Measurements from ENCODE around the gene OR2J1. TPM values are rescaled to one million over a fixed set of nuclear protein-coding genes. Genes with fewer than 3 reads are reported as not detected.

The OR2J1 gene
- polyA plus RNA-seq: not detected
- long read RNA-seq, donor 1: 0 reads
- long read RNA-seq, donor 2: 0 reads
- long read RNA-seq, donor 3: 0 reads
- long read RNA-seq, donor 4: 0 reads
- long read RNA-seq, donor 5: 0 reads
- long read RNA-seq, donor 6: 0 reads
- long read RNA-seq, donor 7: 0 reads
- long read RNA-seq, donor 8: 0 reads
- long read RNA-seq, donor 9: 0 reads
- long read RNA-seq, donor 10: 0 reads

DNA sequence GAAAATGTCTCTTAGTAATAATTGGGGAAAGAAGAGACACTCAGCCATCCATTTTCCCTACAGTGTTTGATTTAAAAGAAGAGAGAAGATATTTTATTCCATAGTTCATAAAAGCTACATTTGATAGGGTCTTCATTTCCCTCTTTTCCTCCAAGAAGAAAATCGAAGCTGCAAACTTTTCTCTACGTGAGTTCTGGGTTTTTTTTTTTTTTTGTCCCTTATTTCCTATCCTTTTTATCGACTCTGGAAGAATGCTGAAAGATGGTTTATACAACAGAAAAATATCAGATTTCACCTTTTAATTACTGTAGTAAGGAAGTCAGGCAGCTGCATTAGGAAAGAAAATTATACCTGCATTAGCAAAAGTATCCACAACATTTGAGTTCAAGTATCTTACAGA, at the start of gene OR2J1:
Gene OR2J1 (plus strand): TSS at position 301 of the 400 bp plus-strand sequence. CDS start 1,453 bp downstream, outside the sequence.
- H3K4me1 ChIP-seq (ENCODE audit: control insufficient read depth in 3 of 3, insufficient read depth in 2 of 3, low read depth in 1 of 3, low read length in 2 of 3): no peaks in the 10 kb centered on the region
- 75 to 81% (median 80%) methylated on average over 3 of the region's 3 CpGs for WGBS, 3 donors
- FAIRE-seq (no peak), DNase-seq (no peak)
- no peaks in the 10 kb centered on the region for H3K27me3 ChIP-seq (ENCODE audit: control insufficient read depth in 3 of 3, insufficient read depth in 3 of 3, low read length in 3 of 3)
- H3K4me3 ChIP-seq (ENCODE audit: low read depth in 1 of 3, low read length in 3 of 3): no peak within 1 kb of the TSS
- H3K27ac ChIP-seq (ENCODE audit: low read depth in 1 of 3, low read length in 2 of 3): no peak within 1 kb of the TSS
- no peaks in the 10 kb centered on the region for H3K36me3 ChIP-seq (ENCODE audit: control insufficient read depth in 3 of 3, insufficient read depth in 2 of 3, low read depth in 1 of 3, low read length in 3 of 3)
- no peaks in the 10 kb centered on the region for H3K9me3 ChIP-seq (ENCODE audit: control insufficient read depth in 2 of 2, insufficient read depth in 1 of 2, low read depth in 1 of 2, low read length in 1 of 2)

DNA sequence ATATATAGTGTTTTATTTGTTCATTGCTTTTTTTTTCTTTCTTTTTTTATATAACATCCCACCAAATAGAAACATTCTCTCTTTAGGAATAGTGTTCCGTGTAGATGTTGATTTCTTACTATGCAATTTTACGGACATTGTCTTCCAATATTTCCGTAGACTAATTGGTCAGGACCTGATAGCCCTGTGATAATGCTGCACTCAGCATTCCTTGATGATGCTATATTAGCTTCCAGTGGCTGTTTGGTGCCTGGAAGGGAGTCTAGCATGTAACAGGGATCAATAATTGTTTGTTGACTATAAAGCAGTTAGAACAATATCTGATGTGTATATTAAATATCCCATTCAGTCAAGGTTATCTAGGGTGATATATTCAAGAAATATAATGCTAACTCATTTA, 47.6 kb upstream of the OR2J1 start:
- no peaks in the 10 kb centered on the region for H3K27me3 ChIP-seq (ENCODE audit: control insufficient read depth in 3 of 3, insufficient read depth in 3 of 3, low read length in 3 of 3)
- no peak overlapping the region for H3K4me3 ChIP-seq (ENCODE audit: low read depth in 1 of 3, low read length in 3 of 3)
- no peaks in the 10 kb centered on the region for H3K36me3 ChIP-seq (ENCODE audit: control insufficient read depth in 3 of 3, insufficient read depth in 2 of 3, low read depth in 1 of 3, low read length in 3 of 3)
- H3K4me1 ChIP-seq (ENCODE audit: control insufficient read depth in 3 of 3, insufficient read depth in 2 of 3, low read depth in 1 of 3, low read length in 2 of 3): no peaks in the 10 kb centered on the region
- FAIRE-seq (no peak), DNase-seq (no peak)
- 83 to 87% (median 86%) methylated on average over 3 of the region's 3 CpGs for WGBS, 3 donors
- no peak overlapping the region for H3K27ac ChIP-seq (ENCODE audit: low read depth in 1 of 3, low read length in 2 of 3)
- no peaks in the 10 kb centered on the region for H3K9me3 ChIP-seq (ENCODE audit: control insufficient read depth in 2 of 2, insufficient read depth in 1 of 2, low read depth in 1 of 2, low read length in 1 of 2)

DNA sequence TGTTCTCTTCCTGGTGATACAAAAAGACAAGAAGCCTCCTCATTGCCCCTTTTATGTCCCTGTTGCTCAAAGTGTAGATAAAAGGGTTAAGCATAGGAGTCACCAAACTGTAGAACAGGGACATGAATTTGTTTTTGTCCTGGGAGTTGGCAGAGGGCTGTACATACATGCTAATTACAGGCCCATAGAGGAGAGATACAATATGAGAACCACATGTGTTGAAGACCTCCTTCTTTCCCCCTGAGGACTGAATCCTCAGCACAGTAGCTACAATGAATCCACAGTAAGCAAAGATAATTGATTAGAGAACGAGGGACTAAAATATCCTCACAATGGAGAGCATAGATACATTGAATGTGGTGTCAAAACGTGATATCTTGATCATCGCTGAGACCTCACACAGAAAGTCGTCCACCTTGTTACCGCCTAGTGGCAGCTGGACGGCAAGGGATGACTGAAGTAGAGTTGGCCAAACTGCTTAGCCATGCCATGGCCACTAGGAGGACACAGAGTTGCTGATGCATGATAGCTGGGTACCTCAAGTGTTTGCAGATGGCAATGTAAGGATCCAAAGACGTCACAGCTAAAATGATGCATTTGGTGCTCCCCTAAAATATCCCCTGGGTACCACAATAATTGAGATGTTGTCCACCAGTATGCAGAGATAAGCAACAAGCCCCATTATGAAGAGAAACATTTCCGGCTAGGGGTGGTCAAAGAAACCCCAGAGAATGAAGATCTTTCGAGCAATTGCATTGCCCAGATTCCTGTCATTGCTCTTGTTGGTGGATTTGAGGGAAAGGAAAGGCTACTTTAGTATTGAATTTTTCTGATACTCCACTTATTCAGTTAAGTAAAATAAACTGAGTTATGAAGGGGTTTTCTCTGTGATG, 27.2 kb upstream of the OR2J1 start:
- Histone ChIP-seq H3K4me1 (ENCODE audit: control insufficient read depth in 3 of 3, insufficient read depth in 2 of 3, low read depth in 1 of 3, low read length in 2 of 3) (no peaks in the 10 kb centered on the region), H3K27me3 (ENCODE audit: control insufficient read depth in 3 of 3, insufficient read depth in 3 of 3, low read length in 3 of 3) (peaks cover 0 to 2% (median 0%) of the 10 kb centered on the region in 3 donors), H3K27ac (ENCODE audit: low read depth in 1 of 3, low read length in 2 of 3) (no peak overlapping the region), H3K4me3 (ENCODE audit: low read depth in 1 of 3, low read length in 3 of 3) (no peak overlapping the region), H3K36me3 (ENCODE audit: control insufficient read depth in 3 of 3, insufficient read depth in 2 of 3, low read depth in 1 of 3, low read length in 3 of 3) (no peaks in the 10 kb centered on the region), H3K9me3 (ENCODE audit: control insufficient read depth in 2 of 2, insufficient read depth in 1 of 2, low read depth in 1 of 2, low read length in 1 of 2) (no peaks in the 10 kb centered on the region)
- FAIRE-seq (no peak), DNase-seq (peak; percentile 15 to 17)
- 31 to 35% (median 33%) methylated on average over 9 of the region's 9 CpGs for WGBS, 3 donors

DNA sequence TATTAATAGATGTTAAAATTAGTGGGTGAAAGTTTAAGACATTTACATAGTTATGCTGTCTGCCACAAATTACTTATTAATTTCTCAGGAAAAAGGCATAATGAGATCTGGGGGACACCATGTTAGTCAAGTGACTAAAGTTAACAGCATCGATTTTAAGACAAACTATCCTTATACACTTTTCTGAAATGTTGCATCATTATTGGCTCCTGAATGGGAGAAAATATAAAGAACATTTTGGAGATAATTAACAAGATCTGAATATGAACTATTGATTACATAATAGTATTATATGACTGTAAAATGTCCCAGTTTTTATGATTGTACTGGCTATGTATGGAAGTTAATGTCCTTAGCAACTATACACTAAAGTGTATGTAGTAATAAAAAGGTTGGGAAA, 20.1 kb upstream of the OR2J1 start:
- Histone ChIP-seq H3K27me3 (ENCODE audit: control insufficient read depth in 3 of 3, insufficient read depth in 3 of 3, low read length in 3 of 3) (no peaks in the 10 kb centered on the region), H3K4me3 (ENCODE audit: low read depth in 1 of 3, low read length in 3 of 3) (no peak overlapping the region), H3K27ac (ENCODE audit: low read depth in 1 of 3, low read length in 2 of 3) (no peak overlapping the region), H3K4me1 (ENCODE audit: control insufficient read depth in 3 of 3, insufficient read depth in 2 of 3, low read depth in 1 of 3, low read length in 2 of 3) (no peaks in the 10 kb centered on the region), H3K36me3 (ENCODE audit: control insufficient read depth in 3 of 3, insufficient read depth in 2 of 3, low read depth in 1 of 3, low read length in 3 of 3) (no peaks in the 10 kb centered on the region), H3K9me3 (ENCODE audit: control insufficient read depth in 2 of 2, insufficient read depth in 1 of 2, low read depth in 1 of 2, low read length in 1 of 2) (no peaks in the 10 kb centered on the region)
- DNase-seq: no peak
- WGBS, 3 donors: 74 to 86% (median 79%) methylated on average over 1 of the region's 1 CpG
- no peak for FAIRE-seq

DNA sequence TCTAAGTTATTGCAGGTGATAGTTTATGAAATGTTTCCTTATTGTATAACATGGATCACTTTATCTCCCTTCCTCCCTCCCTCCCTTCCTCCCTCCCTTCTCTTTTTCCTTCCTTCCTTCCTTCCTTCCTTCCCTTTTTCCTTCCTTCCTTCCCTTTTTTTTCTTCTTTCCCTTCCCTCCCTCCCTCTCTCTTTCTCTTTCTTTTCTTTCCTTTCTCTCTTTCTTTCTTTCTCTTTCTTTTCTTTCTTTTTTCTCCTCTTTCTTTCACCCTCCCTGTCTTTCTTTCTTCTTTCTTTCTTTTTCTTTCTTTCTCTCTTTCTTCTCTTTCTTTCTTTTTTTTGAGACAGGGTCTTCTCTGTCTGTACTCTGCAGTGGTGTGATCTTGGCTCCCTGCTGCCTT, 18.0 kb upstream of the OR2J1 start:
- Histone ChIP-seq H3K27ac (ENCODE audit: low read depth in 1 of 3, low read length in 2 of 3) (no peak overlapping the region), H3K9me3 (ENCODE audit: control insufficient read depth in 2 of 2, insufficient read depth in 1 of 2, low read depth in 1 of 2, low read length in 1 of 2) (no peaks in the 10 kb centered on the region), H3K4me3 (ENCODE audit: low read depth in 1 of 3, low read length in 3 of 3) (no peak overlapping the region), H3K27me3 (ENCODE audit: control insufficient read depth in 3 of 3, insufficient read depth in 3 of 3, low read length in 3 of 3) (no peaks in the 10 kb centered on the region), H3K36me3 (ENCODE audit: control insufficient read depth in 3 of 3, insufficient read depth in 2 of 3, low read depth in 1 of 3, low read length in 3 of 3) (no peaks in the 10 kb centered on the region), H3K4me1 (ENCODE audit: control insufficient read depth in 3 of 3, insufficient read depth in 2 of 3, low read depth in 1 of 3, low read length in 2 of 3) (no peaks in the 10 kb centered on the region)
- DNase-seq: no peak
- FAIRE-seq: no peak

DNA sequence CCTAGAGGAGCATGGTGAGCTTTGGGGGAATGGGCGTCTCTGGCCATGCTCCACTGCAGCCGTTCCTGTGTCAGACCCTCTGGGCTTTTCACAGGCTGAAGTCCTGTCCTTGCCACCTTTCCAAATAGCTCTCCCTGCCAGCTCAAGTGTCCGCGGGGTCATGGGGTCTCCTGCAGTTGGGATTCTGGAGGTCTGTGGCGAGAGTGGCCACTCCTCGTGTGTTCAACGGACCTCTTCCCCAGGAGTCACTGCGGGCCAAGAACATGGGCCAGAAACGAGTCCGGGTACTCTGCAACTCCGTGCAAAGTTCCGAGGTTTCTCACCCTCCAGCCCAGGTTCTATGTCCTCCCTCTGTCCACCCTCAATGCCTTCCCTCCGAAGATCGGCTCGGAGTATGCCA, 16.8 kb upstream of the OR2J1 start:
- H3K9me3 ChIP-seq (ENCODE audit: control insufficient read depth in 2 of 2, insufficient read depth in 1 of 2, low read depth in 1 of 2, low read length in 1 of 2): no peaks in the 10 kb centered on the region
- 89 to 93% (median 93%) methylated on average over 15 of the region's 15 CpGs for WGBS, 3 donors
- no peak overlapping the region for H3K4me3 ChIP-seq (ENCODE audit: low read depth in 1 of 3, low read length in 3 of 3)
- H3K36me3 ChIP-seq (ENCODE audit: control insufficient read depth in 3 of 3, insufficient read depth in 2 of 3, low read depth in 1 of 3, low read length in 3 of 3): no peaks in the 10 kb centered on the region
- H3K27ac ChIP-seq (ENCODE audit: low read depth in 1 of 3, low read length in 2 of 3): no peak overlapping the region
- DNase-seq (no peak), FAIRE-seq (no peak)
- H3K27me3 ChIP-seq (ENCODE audit: control insufficient read depth in 3 of 3, insufficient read depth in 3 of 3, low read length in 3 of 3): no peaks in the 10 kb centered on the region
- no peaks in the 10 kb centered on the region for H3K4me1 ChIP-seq (ENCODE audit: control insufficient read depth in 3 of 3, insufficient read depth in 2 of 3, low read depth in 1 of 3, low read length in 2 of 3)

DNA sequence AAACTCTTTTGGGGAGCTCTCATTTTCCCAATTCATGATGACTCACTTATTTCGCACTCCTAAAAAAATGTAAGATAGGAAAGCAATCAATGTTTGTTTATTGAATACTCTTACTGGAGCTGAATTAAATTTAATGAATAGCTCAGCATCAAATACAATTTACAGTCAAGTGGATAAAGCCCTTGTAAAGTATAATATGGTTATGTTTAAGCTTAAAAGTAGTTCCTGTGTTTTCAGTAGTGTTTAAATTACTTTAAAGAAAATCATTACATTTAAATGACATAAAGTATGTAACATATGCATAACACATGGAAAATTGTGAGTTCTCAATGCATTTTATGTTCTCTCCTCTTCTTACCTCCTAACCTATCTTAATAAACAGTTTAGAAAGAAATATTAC, 12.1 kb upstream of the OR2J1 start, which contains the start of gene OR2B3:
Gene OR2B3 (minus strand): TSS at position 101 of the 400 bp plus-strand sequence. CDS start 65 bp downstream, at position 36.
- WGBS, 3 donors: 61 to 78% (median 74%) methylated on average over 1 of the region's 1 CpG
- Histone ChIP-seq H3K36me3 (ENCODE audit: control insufficient read depth in 3 of 3, insufficient read depth in 2 of 3, low read depth in 1 of 3, low read length in 3 of 3) (no peaks in the 10 kb centered on the region), H3K27ac (ENCODE audit: low read depth in 1 of 3, low read length in 2 of 3) (no peak within 1 kb of the TSS), H3K4me1 (ENCODE audit: control insufficient read depth in 3 of 3, insufficient read depth in 2 of 3, low read depth in 1 of 3, low read length in 2 of 3) (no peaks in the 10 kb centered on the region), H3K4me3 (ENCODE audit: low read depth in 1 of 3, low read length in 3 of 3) (no peak within 1 kb of the TSS), H3K9me3 (ENCODE audit: control insufficient read depth in 2 of 2, insufficient read depth in 1 of 2, low read depth in 1 of 2, low read length in 1 of 2) (no peaks in the 10 kb centered on the region), H3K27me3 (ENCODE audit: control insufficient read depth in 3 of 3, insufficient read depth in 3 of 3, low read length in 3 of 3) (no peaks in the 10 kb centered on the region)
- no peak for DNase-seq
- no peak for FAIRE-seq

DNA sequence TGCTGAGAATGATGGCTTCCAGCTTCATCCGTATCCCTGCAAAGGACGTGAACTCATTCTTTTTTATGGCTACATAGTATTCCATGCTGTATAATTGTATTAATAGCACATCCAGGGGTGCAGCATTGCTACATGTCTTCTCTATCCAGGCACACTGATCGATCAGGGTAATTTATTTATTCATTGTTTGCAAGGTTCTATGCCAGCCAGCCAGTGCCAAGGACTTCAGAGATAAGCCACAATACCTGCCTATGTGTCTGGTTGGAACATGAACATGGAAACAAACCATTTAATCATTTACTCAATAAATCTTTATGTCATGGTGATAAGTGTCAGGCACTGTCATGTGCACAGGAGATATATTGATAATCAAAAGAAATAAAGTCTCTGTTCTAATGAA, 6.3 kb upstream of the OR2J1 start:
- DNase-seq (no peak), FAIRE-seq (no peak)

More for the DNA sequence above, 6.3 kb upstream of the OR2J1 start:
- Histone ChIP-seq H3K4me3 (ENCODE audit: low read depth in 1 of 3, low read length in 3 of 3) (no peak overlapping the region), H3K9me3 (ENCODE audit: control insufficient read depth in 2 of 2, insufficient read depth in 1 of 2, low read depth in 1 of 2, low read length in 1 of 2) (no peaks in the 10 kb centered on the region), H3K27me3 (ENCODE audit: control insufficient read depth in 3 of 3, insufficient read depth in 3 of 3, low read length in 3 of 3) (no peaks in the 10 kb centered on the region), H3K4me1 (ENCODE audit: control insufficient read depth in 3 of 3, insufficient read depth in 2 of 3, low read depth in 1 of 3, low read length in 2 of 3) (no peaks in the 10 kb centered on the region), H3K27ac (ENCODE audit: low read depth in 1 of 3, low read length in 2 of 3) (no peak overlapping the region), H3K36me3 (ENCODE audit: control insufficient read depth in 3 of 3, insufficient read depth in 2 of 3, low read depth in 1 of 3, low read length in 3 of 3) (no peaks in the 10 kb centered on the region)
- 70 to 83% (median 71%) methylated on average over 3 of the region's 3 CpGs for WGBS, 3 donors
